HEK293T (cell line): ENCODE results near the gene FN1.

Experiments used
- CTCF ChIA-PET: fragments of 350-600 bp; formaldehyde crosslinking; extraction: SDS; loops from one replicate; lab custom pipeline; 2021; ENCODE audit warnings: antibody characterized with exemption, inconsistent platforms; lab: Yijun Ruan, JAX
- POLR2A ChIA-PET: fragments of 350-600 bp; formaldehyde crosslinking; extraction: SDS; loops from one replicate; lab custom pipeline; 2020; ENCODE audit warnings: antibody characterized with exemption, inconsistent platforms; lab: Yijun Ruan, JAX
- DNase-seq: peaks from one replicate; pipeline ENCODE4 v3.0.0; 2012; ENCODE audit warnings: mixed read lengths; ENCODE audit errors: extremely low spot score
- ARNT ChIP-seq: fragments of 450-650 bp; IDR thresholded peaks from 2 replicates; pipeline ENCODE4 v1.6.1; 2017; ENCODE audit warnings: mild to moderate bottlenecking
- BHLHE40 ChIP-seq: fragments of 450-650 bp; IDR thresholded peaks from 2 replicates; pipeline ENCODE4 v1.6.1; 2016; ENCODE audit warnings: mild to moderate bottlenecking, moderate library complexity, borderline replicate concordance
- CTBP1 ChIP-seq: fragments of 450-650 bp; IDR thresholded peaks from 2 replicates; pipeline ENCODE4 v1.6.1; 2016; ENCODE audit warnings: borderline replicate concordance
- ELF4 ChIP-seq: fragments of 450-650 bp; IDR thresholded peaks from 2 replicates; pipeline ENCODE4 v1.6.1; 2017; ENCODE audit warnings: antibody characterized with exemption
- FOXA1 ChIP-seq: fragments of 450-650 bp; IDR thresholded peaks from 2 replicates; pipeline ENCODE4 v1.6.1; 2016; ENCODE audit warnings: mild to moderate bottlenecking
- FOXK2 ChIP-seq: fragments of 450-650 bp; IDR thresholded peaks from 2 replicates; pipeline ENCODE4 v1.6.1; 2016; ENCODE audit warnings: mild to moderate bottlenecking
- FOXM1 ChIP-seq: fragments of 450-650 bp; IDR thresholded peaks from 2 replicates; pipeline ENCODE4 v1.6.1; 2017; ENCODE audit warnings: mild to moderate bottlenecking, borderline replicate concordance
- HDGF ChIP-seq: fragments of 450-650 bp; IDR thresholded peaks from 2 replicates; pipeline ENCODE4 v1.6.1; 2017; ENCODE audit warnings: antibody characterized with exemption, borderline replicate concordance
- L3MBTL2 ChIP-seq: fragments of 450-650 bp; conservative IDR thresholded peaks from 2 replicates; pipeline ENCODE4 v1.6.1; 2016; ENCODE audit warnings: mild to moderate bottlenecking
- LEF1 ChIP-seq: fragments of 450-650 bp; IDR thresholded peaks from 2 replicates; pipeline ENCODE4 v1.6.1; 2017; ENCODE audit warnings: mild to moderate bottlenecking, borderline replicate concordance
- NFRKB ChIP-seq: fragments of 450-650 bp; IDR thresholded peaks from 2 replicates; pipeline ENCODE4 v1.6.1; 2016; ENCODE audit warnings: mild to moderate bottlenecking, moderate library complexity
- PKNOX1 ChIP-seq: fragments of 450-650 bp; IDR thresholded peaks from 2 replicates; pipeline ENCODE4 v1.6.1; 2016
- SP1 ChIP-seq: fragments of 450-650 bp; IDR thresholded peaks from 2 replicates; pipeline ENCODE4 v1.6.1; 2017
- SUZ12 ChIP-seq: fragments of 450-650 bp; IDR thresholded peaks from 2 replicates; pipeline ENCODE4 v1.6.1; 2016; ENCODE audit warnings: mild to moderate bottlenecking
- TARDBP ChIP-seq: fragments of 450-650 bp; IDR thresholded peaks from 2 replicates; pipeline ENCODE4 v1.6.1; 2016
- ZNF384 ChIP-seq: fragments of 450-650 bp; IDR thresholded peaks from 2 replicates; pipeline ENCODE4 v1.6.1; 2016

FN1 gene

GRCh38 chr2:215320679-215321078, 115.2 kb downstream of the FN1 start:
- DNase-seq: no peak
- CTCF ChIA-PET: no interaction called here
- no peak for TF ChIP-seq NFRKB
- TF ChIP-seq CTBP1: no peak
- no peak for TF ChIP-seq LEF1
- TF ChIP-seq PKNOX1: no peak
- no peak for TF ChIP-seq ARNT
- TF ChIP-seq FOXA1: no peak
- no peak for TF ChIP-seq ZNF384
- no peak for TF ChIP-seq SP1
- TF ChIP-seq L3MBTL2: no peak
- no peak for TF ChIP-seq TARDBP
- no peak for TF ChIP-seq SUZ12
- no peak for TF ChIP-seq HDGF
- TF ChIP-seq BHLHE40: no peak
- TF ChIP-seq ELF4: no peak
- no peak for TF ChIP-seq FOXK2
- TF ChIP-seq FOXM1: no peak
- POLR2A ChIA-PET: interaction anchor here (1.1 kb wide), 1 partner anchor 9 kb away, joined by 7 read pairs; the partner anchor contains the start of gene ATIC

- POLR2A ChIA-PET: interaction anchor here (1.1 kb wide), 1 partner anchor 8 kb away, joined by 7 read pairs; the partner anchor contains the start of gene ATIC
- DNase-seq: no peak
- CTCF ChIA-PET: no interaction called here
- TF ChIP-seq CTBP1: no peak
- no peak for TF ChIP-seq HDGF
- no peak for TF ChIP-seq TARDBP
- no peak for TF ChIP-seq BHLHE40
- TF ChIP-seq PKNOX1: no peak
- no peak for TF ChIP-seq L3MBTL2
- TF ChIP-seq FOXA1: no peak
- TF ChIP-seq SUZ12: no peak
- TF ChIP-seq FOXK2: no peak
Measured at GRCh38 chr2:215320102-215320501, 115.8 kb downstream of the FN1 start.

GRCh38 chr2:215319500-215319899, 116.4 kb downstream of the FN1 start:
- no peak for DNase-seq
- POLR2A ChIA-PET: interaction anchor here (1.1 kb wide), 1 partner anchor 8 kb away, joined by 7 read pairs; the partner anchor contains the start of gene ATIC
- TF ChIP-seq HDGF (no peak), NFRKB (no peak), LEF1 (no peak)
- CTCF ChIA-PET: no interaction called here

GRCh38 chr2:215316336-215316735, 119.5 kb downstream of the FN1 start:
- DNase-seq: no peak

GRCh38 chr2:215315301-215315700, 120.6 kb downstream of the FN1 start:
- TF ChIP-seq CTBP1 (no peak), ELF4 (no peak), FOXK2 (no peak), PKNOX1 (no peak), LEF1 (no peak), FOXA1 (no peak), HDGF (no peak), FOXM1 (no peak), ARNT (no peak), TARDBP (no peak), SUZ12 (no peak), SP1 (no peak), L3MBTL2 (no peak), BHLHE40 (no peak), NFRKB (no peak)
- ChIA-PET POLR2A (no interaction called here), CTCF (no interaction called here)
- no peak for DNase-seq

More at GRCh38 chr2:215316336-215316735, 119.5 kb downstream of the FN1 start:
- POLR2A ChIA-PET: no interaction called here
- TF ChIP-seq ARNT (no peak), SP1 (no peak), ZNF384 (no peak), SUZ12 (no peak), FOXA1 (no peak), CTBP1 (no peak), FOXK2 (no peak), PKNOX1 (no peak)
- CTCF ChIA-PET: no interaction called here

GRCh38 chr2:215314896-215315295, 121.0 kb downstream of the FN1 start:
- DNase-seq: no peak
- CTCF ChIA-PET: no interaction called here
- TF ChIP-seq BHLHE40 (no peak), ELF4 (no peak), FOXA1 (no peak), SP1 (no peak), FOXK2 (no peak), CTBP1 (no peak), L3MBTL2 (no peak), FOXM1 (no peak)
- POLR2A ChIA-PET: no interaction called here
